ENCODE measurements around the gene ABCD1.
"Not testable (repeated sequence)": the region's sequence is repeated elsewhere in the genome, so short reads cannot be mapped to it uniquely, and the experiment has no call there.

Gene ABCD1

DNA sequence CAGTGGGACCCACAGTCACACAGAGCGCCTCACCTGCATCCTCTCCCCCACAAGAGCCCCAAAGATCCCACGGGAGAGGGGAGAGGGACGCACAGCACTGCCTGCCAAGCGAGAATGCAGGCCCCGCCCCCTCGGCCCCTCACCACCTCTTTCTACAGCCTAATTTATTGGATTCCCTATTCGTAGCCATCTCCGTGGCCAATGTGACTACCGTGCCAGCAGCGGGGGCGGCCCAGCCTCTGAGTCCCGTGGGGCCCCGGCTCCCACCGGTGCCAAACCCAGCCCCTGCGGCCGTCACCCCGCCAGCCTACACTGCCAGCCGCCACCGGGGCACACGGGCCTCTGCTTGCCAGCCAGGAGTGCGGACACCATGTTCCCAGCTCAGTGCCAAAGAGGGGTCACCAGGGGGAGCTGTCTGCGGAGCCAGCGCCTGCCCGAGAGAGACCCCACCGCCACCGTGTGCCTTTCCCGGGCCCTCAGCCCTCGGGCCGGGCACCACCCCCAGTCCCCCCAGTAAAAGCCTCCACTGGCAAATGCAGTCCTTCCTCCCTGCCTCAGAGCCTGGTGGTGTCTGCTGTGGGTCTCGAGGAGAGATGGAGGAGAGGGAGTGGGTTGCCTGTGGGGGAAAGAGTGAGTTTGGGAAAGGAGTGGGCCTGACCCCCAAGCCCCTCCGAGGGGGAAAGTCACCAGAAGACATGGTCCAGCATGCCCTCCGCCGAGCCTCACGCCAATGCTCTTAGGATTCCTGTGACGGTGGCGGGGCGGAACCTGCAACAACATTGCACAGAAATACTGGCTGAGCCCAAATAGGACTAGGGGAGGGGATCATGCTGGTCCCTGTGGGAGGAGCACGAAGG is 19.8 kb downstream of the ABCD1 start:
- H2AFZ ChIP-seq (ENCODE audit: low read length) = no peak overlapping the region
- H3K9ac ChIP-seq (ENCODE audit: low read depth, low read length, poor library complexity, severe bottlenecking) = no peak overlapping the region
- H3K4me2 ChIP-seq (ENCODE audit: low read depth, low read length, poor library complexity, severe bottlenecking) = no peak overlapping the region
- peaks cover 5% of the 10 kb centered on the region for H3K4me1 ChIP-seq (ENCODE audit: insufficient read depth, low read length, poor library complexity, severe bottlenecking)
- TF ChIP-seq, protein P1, sequence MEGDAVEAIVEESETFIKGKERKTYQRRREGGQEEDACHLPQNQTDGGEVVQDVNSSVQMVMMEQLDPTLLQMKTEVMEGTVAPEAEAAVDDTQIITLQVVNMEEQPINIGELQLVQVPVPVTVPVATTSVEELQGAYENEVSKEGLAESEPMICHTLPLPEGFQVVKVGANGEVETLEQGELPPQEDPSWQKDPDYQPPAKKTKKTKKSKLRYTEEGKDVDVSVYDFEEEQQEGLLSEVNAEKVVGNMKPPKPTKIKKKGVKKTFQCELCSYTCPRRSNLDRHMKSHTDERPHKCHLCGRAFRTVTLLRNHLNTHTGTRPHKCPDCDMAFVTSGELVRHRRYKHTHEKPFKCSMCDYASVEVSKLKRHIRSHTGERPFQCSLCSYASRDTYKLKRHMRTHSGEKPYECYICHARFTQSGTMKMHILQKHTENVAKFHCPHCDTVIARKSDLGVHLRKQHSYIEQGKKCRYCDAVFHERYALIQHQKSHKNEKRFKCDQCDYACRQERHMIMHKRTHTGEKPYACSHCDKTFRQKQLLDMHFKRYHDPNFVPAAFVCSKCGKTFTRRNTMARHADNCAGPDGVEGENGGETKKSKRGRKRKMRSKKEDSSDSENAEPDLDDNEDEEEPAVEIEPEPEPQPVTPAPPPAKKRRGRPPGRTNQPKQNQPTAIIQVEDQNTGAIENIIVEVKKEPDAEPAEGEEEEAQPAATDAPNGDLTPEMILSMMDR (conservative IDR thresholded peaks at IDR 0.05; ENCODE audit: low read length) = no peak
- no peak for TF ChIP-seq EZH2phosphoT487 (IDR thresholded peaks at IDR 0.05; ENCODE audit: borderline replicate concordance)
- no peaks in the 10 kb centered on the region for H3K27me3 ChIP-seq (ENCODE audit: insufficient read depth, low read length, poor library complexity, severe bottlenecking)
- no peaks in the 10 kb centered on the region for H3F3A ChIP-seq (ENCODE audit: low read depth)
- no peaks in the 10 kb centered on the region for H3K36me3 ChIP-seq (ENCODE audit: insufficient read depth, low read length)
- H3K9me2 ChIP-seq (replicated peaks; ENCODE audit: low read depth, low read length) = no peaks in the 10 kb centered on the region
- no peaks in the 10 kb centered on the region for H3K9me3 ChIP-seq (ENCODE audit: insufficient read depth, low read depth, low read length)
- H3K79me2 ChIP-seq (ENCODE audit: insufficient read depth, low read length) = no peaks in the 10 kb centered on the region
- no peaks in the 10 kb centered on the region for H4K20me1 ChIP-seq (ENCODE audit: insufficient read depth, low read length, poor library complexity, severe bottlenecking)
- H3K4me3 ChIP-seq (ENCODE audit: low read length, poor library complexity, severe bottlenecking) = no peak overlapping the region

GRCh38 chrX:153745067-153745433 is 20.4 kb downstream of the ABCD1 start:
- not testable (repeated sequence) for H3K27me3 ChIP-seq (ENCODE audit: insufficient read depth, low read length, poor library complexity, severe bottlenecking); H2AFZ ChIP-seq (ENCODE audit: low read length); H3K9me2 ChIP-seq (replicated peaks; ENCODE audit: low read depth, low read length); H3K9ac ChIP-seq (ENCODE audit: low read depth, low read length, poor library complexity, severe bottlenecking); H3K4me1 ChIP-seq (ENCODE audit: insufficient read depth, low read length, poor library complexity, severe bottlenecking); H3K4me2 ChIP-seq (ENCODE audit: low read depth, low read length, poor library complexity, severe bottlenecking); H3K79me2 ChIP-seq (ENCODE audit: insufficient read depth, low read length); H3K9me3 ChIP-seq (ENCODE audit: insufficient read depth, low read depth, low read length); H4K20me1 ChIP-seq (ENCODE audit: insufficient read depth, low read length, poor library complexity, severe bottlenecking); H3K4me3 ChIP-seq (ENCODE audit: low read length, poor library complexity, severe bottlenecking); H3K36me3 ChIP-seq (ENCODE audit: insufficient read depth, low read length); H3F3A ChIP-seq (ENCODE audit: low read depth)

GRCh38 chrX:153746359-153746758 is 21.7 kb downstream of the ABCD1 start:
- H3K4me3 ChIP-seq (ENCODE audit: low read length, poor library complexity, severe bottlenecking) = no peak overlapping the region
- no peaks in the 10 kb centered on the region for H3K9me3 ChIP-seq (ENCODE audit: insufficient read depth, low read depth, low read length)
- no peaks in the 10 kb centered on the region for H3K27me3 ChIP-seq (ENCODE audit: insufficient read depth, low read length, poor library complexity, severe bottlenecking)
- no peak overlapping the region for H3K9ac ChIP-seq (ENCODE audit: low read depth, low read length, poor library complexity, severe bottlenecking)
- H3F3A ChIP-seq (ENCODE audit: low read depth) = no peaks in the 10 kb centered on the region
- TF ChIP-seq, protein P1 (conservative IDR thresholded peaks at IDR 0.05; ENCODE audit: low read length) = no peak
- no peak for TF ChIP-seq EZH2phosphoT487 (IDR thresholded peaks at IDR 0.05; ENCODE audit: borderline replicate concordance)
- H3K36me3 ChIP-seq (ENCODE audit: insufficient read depth, low read length) = no peaks in the 10 kb centered on the region
- H3K4me1 ChIP-seq (ENCODE audit: insufficient read depth, low read length, poor library complexity, severe bottlenecking) = no peaks in the 10 kb centered on the region
- no peaks in the 10 kb centered on the region for H3K9me2 ChIP-seq (replicated peaks; ENCODE audit: low read depth, low read length)
- no peaks in the 10 kb centered on the region for H4K20me1 ChIP-seq (ENCODE audit: insufficient read depth, low read length, poor library complexity, severe bottlenecking)
- H3K4me2 ChIP-seq (ENCODE audit: low read depth, low read length, poor library complexity, severe bottlenecking) = no peak overlapping the region
- H3K79me2 ChIP-seq (ENCODE audit: insufficient read depth, low read length) = no peaks in the 10 kb centered on the region
- no peak overlapping the region for H2AFZ ChIP-seq (ENCODE audit: low read length)

GRCh38 chrX:153746991-153747390 is 22.3 kb downstream of the ABCD1 start:
- not testable (repeated sequence) for H3K4me2 ChIP-seq (ENCODE audit: low read depth, low read length, poor library complexity, severe bottlenecking); H3K9me2 ChIP-seq (replicated peaks; ENCODE audit: low read depth, low read length); H2AFZ ChIP-seq (ENCODE audit: low read length); H3K4me1 ChIP-seq (ENCODE audit: insufficient read depth, low read length, poor library complexity, severe bottlenecking); H3K9ac ChIP-seq (ENCODE audit: low read depth, low read length, poor library complexity, severe bottlenecking); H3K27me3 ChIP-seq (ENCODE audit: insufficient read depth, low read length, poor library complexity, severe bottlenecking); H4K20me1 ChIP-seq (ENCODE audit: insufficient read depth, low read length, poor library complexity, severe bottlenecking); H3K79me2 ChIP-seq (ENCODE audit: insufficient read depth, low read length); H3K9me3 ChIP-seq (ENCODE audit: insufficient read depth, low read depth, low read length); H3K4me3 ChIP-seq (ENCODE audit: low read length, poor library complexity, severe bottlenecking); H3K36me3 ChIP-seq (ENCODE audit: insufficient read depth, low read length); H3F3A ChIP-seq (ENCODE audit: low read depth)

DNA sequence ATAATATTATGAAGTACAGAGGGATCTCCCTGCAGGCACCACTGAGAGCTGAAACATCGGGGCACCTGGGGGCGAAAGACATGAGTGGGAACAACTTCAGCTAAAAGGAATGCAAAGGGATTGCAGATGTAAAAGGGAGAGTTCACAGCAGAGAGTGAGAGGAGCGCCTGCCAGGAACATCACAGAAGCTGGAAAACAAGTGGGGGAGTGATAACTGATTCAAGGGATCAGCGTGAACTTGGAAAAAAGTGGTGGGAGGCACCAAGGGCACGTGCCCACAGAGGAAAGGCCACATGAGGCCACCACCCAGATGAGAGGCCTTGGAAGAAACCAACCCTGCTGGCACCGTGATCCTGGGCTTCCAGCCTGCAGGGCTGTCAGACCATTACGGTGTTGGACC is 24.4 kb downstream of the ABCD1 start:
- not testable (repeated sequence) for H3K9me2 ChIP-seq (replicated peaks; ENCODE audit: low read depth, low read length); H3K9me3 ChIP-seq (ENCODE audit: insufficient read depth, low read depth, low read length); H3K4me3 ChIP-seq (ENCODE audit: low read length, poor library complexity, severe bottlenecking); H3K4me2 ChIP-seq (ENCODE audit: low read depth, low read length, poor library complexity, severe bottlenecking); H3K27me3 ChIP-seq (ENCODE audit: insufficient read depth, low read length, poor library complexity, severe bottlenecking); H3F3A ChIP-seq (ENCODE audit: low read depth); H3K9ac ChIP-seq (ENCODE audit: low read depth, low read length, poor library complexity, severe bottlenecking); H2AFZ ChIP-seq (ENCODE audit: low read length); H4K20me1 ChIP-seq (ENCODE audit: insufficient read depth, low read length, poor library complexity, severe bottlenecking); H3K79me2 ChIP-seq (ENCODE audit: insufficient read depth, low read length); H3K4me1 ChIP-seq (ENCODE audit: insufficient read depth, low read length, poor library complexity, severe bottlenecking); H3K36me3 ChIP-seq (ENCODE audit: insufficient read depth, low read length)
